Astrocyte (in vitro differentiated cells and primary cell): ENCODE results near the gene EVC. TPM values are rescaled to one million over a fixed set of nuclear protein-coding genes. Genes with fewer than 3 reads are reported as not detected.
"Not testable (repeated sequence)": the region's sequence is repeated elsewhere in the genome, so short reads cannot be mapped to it uniquely, and the experiment has no call there.

Experiments
- DNase-seq: peaks from one replicate; pipeline ENCODE4 v3.0.0-alpha.2; 2010; ENCODE audit warnings: low read depth
- FAIRE-seq: peaks from 2 replicates; lab custom pipeline; 2011; peaks lifted over from hg19 to GRCh38; lab: Jason Lieb, UNC
- H2AFZ ChIP-seq: 2 replicates; pipeline ENCODE4 v1.6.0; 2012; ENCODE audit warnings: low read depth, low read length, inconsistent platforms
- H3K27ac ChIP-seq: 2 replicates; pipeline ENCODE4 v1.5.1; 2011; ENCODE audit warnings: low read depth, low read length, inconsistent platforms
- H3K27me3 ChIP-seq: 2 replicates; pipeline ENCODE4 v1.6.0; 2011; ENCODE audit warnings: low read length, inconsistent platforms; ENCODE audit not compliant: insufficient read depth
- H3K36me3 ChIP-seq: 2 replicates; pipeline ENCODE4 v1.5.1; 2011; ENCODE audit warnings: low read length, inconsistent platforms; ENCODE audit not compliant: insufficient read depth
- H3K4me1 ChIP-seq: 2 replicates; pipeline ENCODE4 v1.5.1; 2011; ENCODE audit warnings: low read length, inconsistent platforms; ENCODE audit not compliant: insufficient read depth
- H3K4me2 ChIP-seq: 2 replicates; pipeline ENCODE4 v1.6.0; 2012; ENCODE audit warnings: low read length, inconsistent platforms
- H3K4me3 ChIP-seq: 2 replicates; pipeline ENCODE4 v1.5.1; 2011; ENCODE audit warnings: low read depth, mild to moderate bottlenecking, low read length, inconsistent platforms; ENCODE audit not compliant: insufficient read depth
- H3K79me2 ChIP-seq: 2 replicates; pipeline ENCODE4 v1.6.0; 2012; ENCODE audit warnings: mild to moderate bottlenecking, low read length, inconsistent platforms; ENCODE audit not compliant: insufficient read depth
- H3K9ac ChIP-seq: 2 replicates; pipeline ENCODE4 v1.6.0; 2012; ENCODE audit warnings: mild to moderate bottlenecking, low read length, inconsistent platforms
- H3K9me3 ChIP-seq: 2 replicates; pipeline ENCODE4 v1.5.1; 2012; ENCODE audit warnings: low read depth, mild to moderate bottlenecking, low read length, inconsistent platforms; ENCODE audit not compliant: insufficient read depth
- H4K20me1 ChIP-seq: 2 replicates; pipeline ENCODE4 v1.6.0; 2012; ENCODE audit warnings: low read length, inconsistent platforms; ENCODE audit not compliant: insufficient read depth
- H3K27ac Mint-ChIP-seq: one replicate; pipeline ENCODE4 v1.8.0; 2021; ENCODE audit warnings: mild to moderate bottlenecking, mixed read lengths; ENCODE audit not compliant: unreplicated experiment
- H3K27me3 Mint-ChIP-seq: one replicate; pipeline ENCODE4 v1.8.0; 2021; ENCODE audit warnings: low read depth, mixed read lengths; ENCODE audit not compliant: unreplicated experiment
- H3K36me3 Mint-ChIP-seq: one replicate; pipeline ENCODE4 v1.8.0; 2021; ENCODE audit warnings: low read depth, mixed read lengths; ENCODE audit not compliant: unreplicated experiment
- H3K4me1 Mint-ChIP-seq: one replicate; pipeline ENCODE4 v1.8.0; 2021; ENCODE audit warnings: low read depth, mixed read lengths; ENCODE audit not compliant: unreplicated experiment
- H3K4me3 Mint-ChIP-seq: one replicate; pipeline ENCODE4 v1.8.0; 2021; ENCODE audit warnings: mild to moderate bottlenecking, moderate library complexity, mixed read lengths; ENCODE audit not compliant: unreplicated experiment
- H3K9me3 Mint-ChIP-seq: one replicate; pipeline ENCODE4 v1.8.0; 2021; ENCODE audit warnings: mild to moderate bottlenecking, mixed read lengths; ENCODE audit not compliant: unreplicated experiment
- EZH2 ChIP-seq: IDR thresholded peaks from 2 replicates; pipeline ENCODE4 v1.6.1; 2012; ENCODE audit warnings: mild to moderate bottlenecking, low read length, inconsistent platforms; ENCODE audit not compliant: insufficient read depth
- total RNA-seq: library from RNA; stranded (reverse); gene quantifications from 2 replicates; pipeline ENCODE4 v1.2.1, GENCODE V29; 2021
- TF ChIP-seq, protein P1 (sequence below): IDR thresholded peaks from 2 replicates; pipeline ENCODE4 v1.5.1; 2011; ENCODE audit warnings: low read depth, mild to moderate bottlenecking, inconsistent platforms, low read length, moderate library complexity; ENCODE audit not compliant: insufficient read depth

EVC gene
- total RNA-seq, 1 donor from 2014 or later = 23.9 TPM

GRCh38 chr4:5852523-5853202 is 141.7 kb downstream of the EVC start:
- no peak overlapping the region for H3K4me2 ChIP-seq
- H3K27ac ChIP-seq = no peak overlapping the region
- Mint-ChIP-seq H3K4me1 (no peaks in the 10 kb centered on the region), H3K36me3 (peaks cover 28% of the 10 kb centered on the region), H3K9me3 (no peaks in the 10 kb centered on the region), H3K27me3 (no peaks in the 10 kb centered on the region), H3K4me3 (no peak overlapping the region), H3K27ac (no peak overlapping the region)
- peaks cover 26% of the 10 kb centered on the region for H4K20me1 ChIP-seq
- H3K27me3 ChIP-seq = no peaks in the 10 kb centered on the region
- H3K4me1 ChIP-seq = no peaks in the 10 kb centered on the region
- no peak overlapping the region for H3K4me3 ChIP-seq
- no peaks in the 10 kb centered on the region for H3K9me3 ChIP-seq
- FAIRE-seq = no peak
- TF ChIP-seq, protein P1, sequence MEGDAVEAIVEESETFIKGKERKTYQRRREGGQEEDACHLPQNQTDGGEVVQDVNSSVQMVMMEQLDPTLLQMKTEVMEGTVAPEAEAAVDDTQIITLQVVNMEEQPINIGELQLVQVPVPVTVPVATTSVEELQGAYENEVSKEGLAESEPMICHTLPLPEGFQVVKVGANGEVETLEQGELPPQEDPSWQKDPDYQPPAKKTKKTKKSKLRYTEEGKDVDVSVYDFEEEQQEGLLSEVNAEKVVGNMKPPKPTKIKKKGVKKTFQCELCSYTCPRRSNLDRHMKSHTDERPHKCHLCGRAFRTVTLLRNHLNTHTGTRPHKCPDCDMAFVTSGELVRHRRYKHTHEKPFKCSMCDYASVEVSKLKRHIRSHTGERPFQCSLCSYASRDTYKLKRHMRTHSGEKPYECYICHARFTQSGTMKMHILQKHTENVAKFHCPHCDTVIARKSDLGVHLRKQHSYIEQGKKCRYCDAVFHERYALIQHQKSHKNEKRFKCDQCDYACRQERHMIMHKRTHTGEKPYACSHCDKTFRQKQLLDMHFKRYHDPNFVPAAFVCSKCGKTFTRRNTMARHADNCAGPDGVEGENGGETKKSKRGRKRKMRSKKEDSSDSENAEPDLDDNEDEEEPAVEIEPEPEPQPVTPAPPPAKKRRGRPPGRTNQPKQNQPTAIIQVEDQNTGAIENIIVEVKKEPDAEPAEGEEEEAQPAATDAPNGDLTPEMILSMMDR = no peak
- no peak for TF ChIP-seq EZH2
- no peaks in the 10 kb centered on the region for H3K36me3 ChIP-seq
- no peak for DNase-seq
- H3K9ac ChIP-seq = no peak overlapping the region
- H3K79me2 ChIP-seq = peaks cover 13% of the 10 kb centered on the region
- no peak overlapping the region for H2AFZ ChIP-seq

DNA sequence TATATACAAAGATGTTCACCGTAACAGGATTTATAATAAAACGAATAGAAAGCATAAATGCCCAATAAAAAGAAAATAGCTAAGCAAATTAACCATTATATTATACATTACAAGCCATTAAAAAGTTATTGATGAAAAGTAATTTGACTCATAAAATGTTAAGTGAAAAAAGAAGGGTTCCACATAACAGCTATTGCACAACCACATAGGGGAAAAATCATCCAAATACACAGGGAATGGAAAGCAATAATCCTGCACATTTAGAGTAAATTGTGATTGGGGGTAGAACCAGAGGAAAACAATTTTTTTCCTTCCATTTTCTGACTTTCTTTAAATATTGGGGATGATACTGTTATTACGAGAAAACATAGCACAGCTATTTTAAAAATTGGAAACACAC is 143.9 kb downstream of the EVC start:
- no peak for FAIRE-seq

GRCh38 chr4:5856362-5856761 is 145.4 kb downstream of the EVC start:
- H3K4me1 ChIP-seq, H2AFZ ChIP-seq, H3K27me3 ChIP-seq, H3K9ac ChIP-seq, H3K27ac ChIP-seq, H3K9me3 ChIP-seq, H3K27ac Mint-ChIP-seq, H3K36me3 ChIP-seq, H3K4me3 ChIP-seq, H3K4me3 Mint-ChIP-seq, H3K9me3 Mint-ChIP-seq, FAIRE-seq, H3K4me2 ChIP-seq, DNase-seq, H3K27me3 Mint-ChIP-seq, H3K4me1 Mint-ChIP-seq: not testable (repeated sequence)
- Histone ChIP-seq H3K79me2 (peaks cover 13% of the 10 kb centered on the region), H4K20me1 (peaks cover 31% of the 10 kb centered on the region)
- peaks cover 15% of the 10 kb centered on the region for H3K36me3 Mint-ChIP-seq

More for the DNA sequence above, 143.9 kb downstream of the EVC start:
- no peak overlapping the region for H3K4me3 ChIP-seq
- H4K20me1 ChIP-seq = peaks cover 29% of the 10 kb centered on the region
- Mint-ChIP-seq H3K27me3 (no peaks in the 10 kb centered on the region), H3K36me3 (peaks cover 18% of the 10 kb centered on the region), H3K4me1 (no peaks in the 10 kb centered on the region), H3K27ac (no peak overlapping the region), H3K4me3 (no peak overlapping the region), H3K9me3 (peaks cover 4% of the 10 kb centered on the region)
- no peak overlapping the region for H2AFZ ChIP-seq
- H3K27me3 ChIP-seq = no peaks in the 10 kb centered on the region
- peaks cover 13% of the 10 kb centered on the region for H3K79me2 ChIP-seq
- H3K36me3 ChIP-seq = no peaks in the 10 kb centered on the region
- no peaks in the 10 kb centered on the region for H3K9me3 ChIP-seq
- no peak for DNase-seq
- TF ChIP-seq, protein P1 = no peak
- no peak for TF ChIP-seq EZH2
- H3K4me2 ChIP-seq = no peak overlapping the region
- H3K9ac ChIP-seq = no peak overlapping the region
- no peaks in the 10 kb centered on the region for H3K4me1 ChIP-seq
- H3K27ac ChIP-seq = no peak overlapping the region
